Trophoblast cell (in vitro differentiated cells and primary cell): ENCODE results near the gene MUC5AC.
"Not testable (repeated sequence)": the region's sequence is repeated elsewhere in the genome, so short reads cannot be mapped to it uniquely, and the experiment has no call there.

Experiments
- DNase-seq, 2 donors: peaks; one replicate each; pipeline ENCODE4 v3.0.0-alpha.2; 2016
- H2AFZ ChIP-seq: 2 replicates; pipeline ENCODE4 v1.6.1; 2013; ENCODE audit warnings: low read length, moderate library complexity, mild to moderate bottlenecking; ENCODE audit not compliant: insufficient read depth, poor library complexity
- H2AK5ac ChIP-seq: 2 replicates; pipeline ENCODE4 v1.6.1; 2013; ENCODE audit warnings: mild to moderate bottlenecking, low read length
- H2BK120ac ChIP-seq: 2 replicates; pipeline ENCODE4 v1.6.1; 2013; ENCODE audit warnings: low read length, mild to moderate bottlenecking, moderate library complexity; ENCODE audit not compliant: insufficient read depth, poor library complexity
- H2BK12ac ChIP-seq: 2 replicates; pipeline ENCODE4 v1.6.1; 2013; ENCODE audit warnings: mild to moderate bottlenecking, low read length, moderate library complexity
- H2BK5ac ChIP-seq: 2 replicates; pipeline ENCODE4 v1.6.1; 2013; ENCODE audit warnings: low read length, low read depth, moderate library complexity, mild to moderate bottlenecking; ENCODE audit not compliant: poor library complexity
- H3K14ac ChIP-seq: 2 replicates; pipeline ENCODE4 v1.6.1; 2013; ENCODE audit warnings: mild to moderate bottlenecking, low read length
- H3K18ac ChIP-seq: 2 replicates; pipeline ENCODE4 v1.6.1; 2013; ENCODE audit warnings: mild to moderate bottlenecking, low read length
- H3K23ac ChIP-seq: 2 replicates; pipeline ENCODE4 v1.6.1; 2013; ENCODE audit warnings: low read length
- H3K27ac ChIP-seq: 2 replicates; pipeline ENCODE4 v1.5.1; 2013; ENCODE audit warnings: low read depth, mild to moderate bottlenecking, inconsistent platforms, low read length, moderate library complexity
- H3K27me3 ChIP-seq: 2 replicates; pipeline ENCODE4 v1.6.1; 2013; ENCODE audit warnings: inconsistent platforms, mild to moderate bottlenecking, low read length, moderate library complexity; ENCODE audit not compliant: insufficient read depth
- H3K36me3 ChIP-seq, 2 experiments: 1 replicate in 1 of 2; 2 replicates in 1 of 2; pipeline ENCODE4 v1.6.1; 2013; ENCODE audit warnings: low read length in 2 of 2, mild to moderate bottlenecking in 2 of 2, moderate library complexity in 1 of 2; ENCODE audit not compliant: insufficient read depth in 2 of 2, control insufficient read depth in 1 of 2
- H3K4ac ChIP-seq: 2 replicates; pipeline ENCODE4 v1.6.1; 2013; ENCODE audit warnings: low read depth, mild to moderate bottlenecking, low read length, moderate library complexity
- H3K4me1 ChIP-seq, 2 experiments: 1 replicate in 1 of 2; 2 replicates in 1 of 2; pipeline ENCODE4 v1.6.1; 2013; ENCODE audit warnings: low read length in 2 of 2, mild to moderate bottlenecking in 2 of 2, moderate library complexity in 1 of 2; ENCODE audit not compliant: insufficient read depth in 2 of 2, control insufficient read depth in 1 of 2
- H3K4me2 ChIP-seq: 2 replicates; pipeline ENCODE4 v1.6.1; 2013; ENCODE audit warnings: inconsistent platforms, mild to moderate bottlenecking, low read length, moderate library complexity
- H3K4me3 ChIP-seq: 2 replicates; pipeline ENCODE4 v1.5.1; 2013; ENCODE audit warnings: mild to moderate bottlenecking, low read depth, low read length, inconsistent platforms
- H3K79me1 ChIP-seq: one replicate; pipeline ENCODE4 v1.6.1; 2013; ENCODE audit warnings: low read length
- H3K79me2 ChIP-seq: 2 replicates; pipeline ENCODE4 v1.6.1; 2013; ENCODE audit warnings: low read length, mild to moderate bottlenecking; ENCODE audit not compliant: control insufficient read depth, insufficient read depth, poor library complexity
- H3K9ac ChIP-seq: 2 replicates; pipeline ENCODE4 v1.6.1; 2013; ENCODE audit warnings: mild to moderate bottlenecking, low read length
- H3K9me3 ChIP-seq: 2 replicates; pipeline ENCODE4 v1.6.1; 2013; ENCODE audit warnings: low read depth, mild to moderate bottlenecking, control low read depth, inconsistent platforms, low read length; ENCODE audit not compliant: insufficient read depth
- H4K12ac ChIP-seq: 2 replicates; pipeline ENCODE4 v1.6.1; 2013; ENCODE audit warnings: low read depth, mild to moderate bottlenecking, low read length, moderate library complexity
- H4K8ac ChIP-seq: 2 replicates; pipeline ENCODE4 v1.6.1; 2013; ENCODE audit warnings: low read depth, mild to moderate bottlenecking, low read length, moderate library complexity
- H4K91ac ChIP-seq: one replicate; pipeline ENCODE4 v1.6.1; 2013; ENCODE audit warnings: low read depth, mild to moderate bottlenecking, low read length, moderate library complexity
- WGBS: extraction: QIAGEN DNeasy Blood & Tissue Kit; methylation state at CpG from one replicate; pipeline ENCODE4 v1.1.7; 2013; ENCODE audit warnings: missing lambda C conversion rate; ENCODE audit not compliant: insufficient read length, insufficient coverage; ENCODE audit errors: extremely low coverage; 5-methylcytosine and 5-hydroxymethylcytosine counted together

The MUC5AC gene

DNA sequence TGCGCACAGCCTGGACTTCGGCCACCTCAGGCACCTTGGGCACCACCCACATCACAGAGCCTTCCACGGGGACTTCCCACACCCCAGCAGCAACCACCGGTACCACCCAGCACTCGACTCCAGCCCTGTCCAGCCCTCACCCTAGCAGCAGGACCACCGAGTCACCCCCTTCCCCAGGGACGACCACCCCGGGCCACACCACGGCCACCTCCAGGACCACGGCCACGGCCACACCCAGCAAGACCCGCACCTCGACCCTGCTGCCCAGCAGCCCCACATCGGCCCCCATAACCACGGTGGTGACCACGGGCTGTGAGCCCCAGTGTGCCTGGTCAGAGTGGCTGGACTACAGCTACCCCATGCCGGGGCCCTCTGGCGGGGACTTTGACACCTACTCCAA, 91.2 kb downstream of the MUC5AC start:
- H2BK5ac ChIP-seq, H3K36me3 ChIP-seq, H3K4me1 ChIP-seq, DNase-seq, H3K14ac ChIP-seq, H3K27me3 ChIP-seq, H3K4ac ChIP-seq, H3K27ac ChIP-seq, H4K8ac ChIP-seq, H3K9ac ChIP-seq, H4K12ac ChIP-seq, H3K23ac ChIP-seq, H3K18ac ChIP-seq, H3K79me2 ChIP-seq, H2BK120ac ChIP-seq, H2AK5ac ChIP-seq, H4K91ac ChIP-seq, H2BK12ac ChIP-seq, H3K4me3 ChIP-seq, H3K79me1 ChIP-seq, H2AFZ ChIP-seq, H3K4me2 ChIP-seq: not testable (repeated sequence)
- peaks cover 49% of the 10 kb centered on the region for H3K9me3 ChIP-seq
- WGBS = no CpG with 5 or more reads among the region's 18 CpGs

DNA sequence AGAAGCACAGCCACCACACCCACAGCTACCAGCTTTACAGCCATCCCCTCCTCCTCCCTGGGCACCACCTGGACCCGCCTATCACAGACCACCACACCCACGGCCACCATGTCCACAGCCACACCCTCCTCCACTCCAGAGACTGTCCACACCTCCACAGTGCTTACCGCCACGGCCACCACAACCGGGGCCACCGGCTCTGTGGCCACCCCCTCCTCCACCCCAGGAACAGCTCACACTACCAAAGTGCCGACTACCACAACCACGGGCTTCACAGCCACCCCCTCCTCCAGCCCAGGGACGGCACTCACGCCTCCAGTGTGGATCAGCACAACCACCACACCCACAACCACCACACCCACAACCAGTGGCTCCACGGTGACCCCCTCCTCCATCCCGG, 92.7 kb downstream of the MUC5AC start:
- H4K8ac ChIP-seq, H3K27ac ChIP-seq, H2BK12ac ChIP-seq, H3K4me1 ChIP-seq, DNase-seq, H3K79me1 ChIP-seq, H4K12ac ChIP-seq, H3K4me3 ChIP-seq, H3K4ac ChIP-seq, H2BK120ac ChIP-seq, H3K23ac ChIP-seq, H2BK5ac ChIP-seq, H2AFZ ChIP-seq, H3K4me2 ChIP-seq, H3K18ac ChIP-seq, H4K91ac ChIP-seq, H3K27me3 ChIP-seq, H3K9ac ChIP-seq, H2AK5ac ChIP-seq, H3K14ac ChIP-seq, H3K36me3 ChIP-seq, H3K79me2 ChIP-seq: not testable (repeated sequence)
- H3K9me3 ChIP-seq = peaks cover 50% of the 10 kb centered on the region
- WGBS = no CpG with 5 or more reads among the region's 12 CpGs
